CD4-positive, alpha-beta T cell treated with Interleukin-10 for 1 hour (primary cell): ENCODE data around the gene KIAA2012.
A peak's percentile ranks its signal among the peaks of the same experiment; 100 is the strongest.

Source experiments
- DNase-seq: peaks from one replicate; pipeline ENCODE4 v3.0.0-alpha.2; 2020

KIAA2012 gene

DNA sequence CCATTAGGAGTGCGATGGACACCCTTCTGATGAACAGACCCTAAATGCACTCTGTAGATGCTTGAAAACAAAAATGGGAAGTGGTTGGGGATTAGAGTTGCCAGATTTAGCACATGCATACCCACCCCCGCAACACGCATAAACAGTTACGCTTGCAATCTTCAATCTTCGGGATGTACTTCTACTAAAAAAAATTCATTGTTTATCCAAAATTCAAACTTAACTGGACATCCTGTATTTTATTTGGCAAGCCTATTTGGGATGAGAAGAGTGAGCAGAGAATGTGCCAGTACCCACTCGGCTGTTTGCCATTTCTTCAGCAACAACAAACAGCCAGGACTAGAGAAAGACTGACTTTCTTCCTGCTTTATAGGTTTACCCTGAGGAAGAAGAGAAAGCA, 18.4 kb downstream of the KIAA2012 start:
- DNase-seq = no peak

DNA sequence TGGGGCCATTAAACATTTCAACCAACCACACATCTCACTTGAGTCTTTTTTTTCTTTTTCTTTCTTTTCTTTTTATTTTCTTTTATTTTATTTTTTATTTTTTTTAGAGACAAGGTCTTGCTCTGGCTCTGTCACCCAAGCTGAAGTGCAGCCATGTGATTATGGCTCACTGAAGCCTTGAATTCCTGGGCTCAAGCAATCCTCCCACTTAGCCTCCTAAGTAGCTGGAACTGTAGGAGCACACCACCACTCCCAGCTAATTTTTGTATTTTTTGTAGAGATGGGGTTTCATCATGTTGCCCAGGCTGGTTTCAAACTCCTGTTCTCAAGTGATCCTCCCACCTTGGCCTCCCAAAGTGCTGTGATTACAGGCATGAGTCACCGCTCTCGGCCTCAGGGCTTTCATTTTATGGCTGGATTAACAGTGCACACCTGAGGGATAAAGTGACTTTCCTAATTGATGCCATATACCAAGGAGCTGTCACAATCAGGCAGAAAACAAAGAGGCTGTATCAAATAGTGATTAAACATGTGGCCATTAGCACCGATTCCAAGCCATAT, 21.5 kb downstream of the KIAA2012 start:
- DNase-seq = no peak

- DNase-seq = no peak
Measured at GRCh38 chr2:202095235-202095634, 22.2 kb downstream of the KIAA2012 start.

- no peak for DNase-seq
Measured at GRCh38 chr2:202096736-202097135, 23.7 kb downstream of the KIAA2012 start.

- no peak for DNase-seq
Measured at GRCh38 chr2:202098291-202098690, 25.2 kb downstream of the KIAA2012 start.

GRCh38 chr2:202099515-202099914, 26.5 kb downstream of the KIAA2012 start:
- DNase-seq = no peak

DNA sequence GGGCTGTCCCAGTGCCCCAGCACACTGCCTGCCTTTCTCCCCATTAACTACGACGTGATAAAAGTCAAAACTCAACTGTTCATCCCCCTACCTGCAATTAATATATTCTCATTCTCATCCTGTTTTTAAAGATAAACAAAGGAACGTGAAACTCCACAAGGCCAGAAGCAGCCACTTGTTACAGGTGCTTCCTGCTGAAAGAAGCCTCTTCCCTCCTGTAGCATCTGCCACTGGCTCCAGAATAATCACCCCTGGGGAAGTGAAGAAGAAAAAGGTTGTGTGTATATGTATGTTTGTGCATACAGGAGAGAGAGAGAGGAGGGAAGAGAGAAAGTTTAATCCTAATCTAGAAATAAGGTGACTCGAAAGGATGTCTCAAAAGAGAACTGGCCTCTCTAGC, 27.1 kb downstream of the KIAA2012 start:
- no peak for DNase-seq

DNA sequence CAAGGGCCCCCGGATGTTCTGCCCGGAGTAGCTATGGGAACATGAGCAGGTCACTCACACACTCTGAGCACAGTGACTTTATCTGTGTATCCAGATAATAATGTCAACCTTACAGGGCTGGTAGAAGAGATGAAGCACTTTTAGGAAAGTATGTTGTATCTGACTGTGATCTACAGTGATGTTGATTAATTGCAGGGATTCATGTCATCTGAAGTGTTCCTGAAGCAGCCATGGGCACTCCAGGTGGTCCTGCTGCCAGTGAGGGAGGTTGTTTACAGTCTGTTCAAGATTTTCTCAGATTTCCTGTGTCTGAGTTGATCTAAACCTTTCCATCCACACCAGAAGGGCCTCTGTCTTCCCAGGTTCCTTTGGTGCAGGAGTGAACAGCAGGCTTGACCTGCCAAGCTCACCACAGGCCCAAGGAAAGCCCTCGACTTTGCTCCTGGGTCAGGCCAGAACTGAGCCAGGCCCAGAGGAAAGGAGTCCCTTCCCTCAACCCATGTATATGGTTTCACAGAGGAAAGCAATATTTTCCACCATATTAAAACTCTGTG, 28.0 kb downstream of the KIAA2012 start:
- no peak for DNase-seq

- no peak for DNase-seq
Measured at GRCh38 chr2:202102425-202103000, 29.5 kb downstream of the KIAA2012 start.

GRCh38 chr2:202104286-202104870, 31.3 kb downstream of the KIAA2012 start:
- DNase-seq = peak; percentile 15

DNA sequence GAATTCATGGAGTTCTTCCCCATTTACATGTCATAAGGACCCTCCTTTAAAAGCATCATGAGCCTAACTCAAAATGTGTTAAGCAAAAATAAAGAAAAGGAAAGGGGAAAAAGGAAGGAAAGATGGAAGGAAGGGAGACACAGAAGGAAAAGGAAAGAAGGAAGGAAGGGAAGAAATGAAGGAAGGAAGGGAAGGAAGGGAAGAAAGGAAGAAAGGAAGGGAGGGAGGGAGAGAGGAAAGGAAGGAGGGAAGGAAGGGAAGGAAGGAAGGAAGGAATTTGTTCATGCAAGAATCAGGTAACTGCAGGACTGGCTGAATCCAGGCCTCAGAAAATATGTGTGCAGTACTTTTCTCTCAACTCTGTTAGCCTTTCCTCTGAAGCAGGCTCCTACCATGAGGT, 32.0 kb downstream of the KIAA2012 start:
- no peak for DNase-seq

DNA sequence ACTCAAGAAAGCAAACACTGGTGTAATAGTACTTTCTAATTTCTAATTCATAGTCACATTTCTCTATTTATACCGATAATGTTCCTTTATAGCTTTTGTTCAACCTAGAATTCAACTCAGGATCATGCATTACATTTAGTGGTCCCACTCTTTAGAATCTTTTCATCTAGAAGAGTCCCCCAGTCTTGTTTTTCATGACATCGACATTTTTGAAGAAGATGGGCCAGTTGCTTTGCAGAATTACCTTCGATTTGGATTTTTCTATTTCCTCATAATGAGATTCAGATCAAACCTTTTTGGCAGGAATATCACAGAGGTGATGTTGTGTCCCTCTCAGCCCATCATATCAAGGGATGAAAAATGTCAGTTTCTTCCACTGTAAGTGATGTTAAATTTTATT, 35.3 kb downstream of the KIAA2012 start:
- DNase-seq = no peak

- no peak for DNase-seq
Measured at GRCh38 chr2:202109139-202109736, 36.2 kb downstream of the KIAA2012 start.

DNA sequence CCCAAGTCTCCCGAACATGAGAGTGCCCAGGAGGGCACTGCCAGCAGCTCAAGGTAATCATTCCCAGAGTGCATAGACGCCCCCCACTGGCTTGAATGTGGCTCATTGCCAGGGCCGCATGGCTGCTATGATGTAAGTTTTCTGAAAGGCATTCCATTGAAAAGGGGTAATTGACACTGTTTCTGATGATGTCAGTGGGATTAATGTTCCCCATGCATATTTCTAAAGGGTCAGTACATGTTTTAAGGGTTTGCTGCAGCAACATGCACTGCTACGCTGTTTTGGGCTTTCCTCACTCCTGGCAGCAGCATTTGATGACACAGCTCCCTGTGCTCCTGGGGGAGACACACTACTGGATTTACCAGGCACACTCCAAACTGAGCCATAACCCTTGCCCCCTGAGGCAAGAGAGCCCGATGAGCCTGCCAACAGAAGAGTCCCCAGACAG, 36.7 kb downstream of the KIAA2012 start:
- DNase-seq = no peak

DNA sequence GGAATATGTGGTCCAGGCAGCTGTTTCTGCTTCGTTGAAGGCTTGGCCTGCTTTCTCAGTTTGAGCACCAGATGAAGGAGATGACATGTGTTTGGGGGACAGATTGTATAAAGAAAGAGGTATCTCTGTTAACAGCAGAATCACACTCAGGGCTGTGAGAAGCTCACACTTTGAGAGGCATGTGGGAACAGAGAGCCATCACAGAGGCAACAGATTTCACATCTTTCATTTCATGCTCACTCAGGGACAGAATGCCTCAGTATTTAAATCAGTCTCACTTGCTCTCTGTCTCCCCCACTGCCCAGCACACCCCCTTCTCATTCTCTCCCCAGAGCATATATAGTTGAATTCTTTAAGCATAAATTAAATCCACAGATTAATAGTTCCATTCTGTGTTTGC, 37.4 kb downstream of the KIAA2012 start:
- DNase-seq = no peak

DNA sequence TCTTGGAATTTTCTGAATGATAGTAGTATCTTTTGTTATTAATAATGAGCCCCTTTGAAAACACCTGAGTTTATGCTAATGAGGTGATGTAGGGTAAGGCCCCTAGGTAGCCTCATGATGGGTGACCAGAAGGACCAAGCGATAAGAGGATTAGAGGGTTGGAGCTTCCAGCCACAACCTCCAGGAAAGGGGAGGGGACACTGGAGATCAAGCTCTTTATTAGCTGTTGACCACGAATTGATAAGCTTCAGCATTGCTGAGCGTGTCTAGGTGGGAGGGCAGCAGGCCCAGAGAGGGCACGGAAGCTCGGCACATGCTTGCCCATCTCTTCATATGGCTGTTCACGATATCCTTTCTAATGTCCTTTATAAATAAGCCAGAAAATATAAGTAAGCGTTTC, 39.0 kb downstream of the KIAA2012 start:
- DNase-seq = no peak

DNA sequence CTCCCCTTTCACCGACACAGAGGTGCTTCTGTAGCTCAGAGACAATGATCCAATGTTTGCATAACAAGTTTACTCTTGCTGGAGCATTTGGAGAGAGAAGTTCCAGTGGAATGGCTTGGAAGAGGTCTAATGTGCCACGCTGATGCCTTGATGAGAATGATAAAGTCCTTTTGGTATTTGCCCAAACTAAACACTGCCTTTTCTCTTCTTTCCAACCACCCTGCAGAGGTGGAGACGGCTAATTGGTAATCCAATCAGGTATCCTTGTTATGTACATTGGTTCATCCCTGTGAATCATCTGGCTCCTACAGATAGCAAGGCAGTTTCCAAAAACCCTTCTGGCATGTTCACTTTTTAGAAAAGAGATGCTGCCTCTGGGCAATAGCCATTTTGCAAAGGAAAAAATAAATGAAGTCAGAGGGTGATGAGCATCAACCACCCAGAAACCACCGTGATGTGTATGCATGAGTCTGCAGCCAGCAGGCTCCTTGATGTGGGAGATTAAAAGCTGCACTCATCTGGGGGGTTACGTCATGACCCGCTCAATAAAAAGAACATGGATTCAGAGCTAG, 40.6 kb downstream of the KIAA2012 start:
- DNase-seq = no peak

GRCh38 chr2:202114291-202114690, 41.2 kb downstream of the KIAA2012 start:
- no peak for DNase-seq

- no peak for DNase-seq
Measured at GRCh38 chr2:202114795-202115194, 41.7 kb downstream of the KIAA2012 start.

DNA sequence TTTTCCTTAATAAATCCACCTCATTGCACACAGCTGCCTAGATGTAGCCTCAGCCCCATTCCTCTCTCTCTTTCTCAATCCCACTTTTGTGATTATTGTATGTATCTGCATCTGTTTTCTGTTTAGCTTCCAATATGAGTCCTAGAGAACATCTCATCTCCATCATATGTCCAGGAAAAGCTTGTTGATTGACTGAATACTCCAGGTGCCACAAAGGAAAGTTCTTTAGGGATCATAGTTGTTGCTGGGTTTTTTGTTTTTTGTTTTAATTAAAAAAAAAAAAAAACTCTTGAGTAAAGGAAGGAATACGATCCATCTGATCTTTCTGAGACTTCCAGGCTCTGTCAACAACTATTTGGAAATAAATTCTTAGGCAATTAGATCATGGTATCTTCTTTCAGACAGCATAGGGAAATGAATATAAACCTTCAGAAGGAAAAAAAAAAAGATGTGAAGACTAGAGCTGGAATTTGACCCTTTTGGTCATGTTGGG, 42.5 kb downstream of the KIAA2012 start:
- DNase-seq = no peak

DNA sequence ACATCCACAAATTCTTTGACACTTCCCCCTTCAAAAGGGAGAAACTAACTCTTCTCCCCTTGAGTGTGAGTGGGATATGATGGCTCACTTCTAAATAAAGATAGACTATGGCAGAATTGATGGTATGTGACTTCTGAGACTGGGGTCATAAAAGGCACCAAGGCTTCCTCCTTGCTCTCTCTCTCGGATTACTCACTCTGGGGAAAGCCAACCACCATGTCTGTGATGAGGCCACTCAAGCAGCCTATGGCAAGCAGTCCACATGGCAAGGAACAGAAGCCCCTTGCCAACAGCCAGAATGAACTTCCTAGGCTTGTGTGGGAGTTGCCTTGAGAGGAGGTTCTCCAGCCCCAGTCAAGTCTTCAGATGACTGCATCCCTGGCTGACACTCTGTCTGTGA, 43.6 kb downstream of the KIAA2012 start:
- no peak for DNase-seq

DNA sequence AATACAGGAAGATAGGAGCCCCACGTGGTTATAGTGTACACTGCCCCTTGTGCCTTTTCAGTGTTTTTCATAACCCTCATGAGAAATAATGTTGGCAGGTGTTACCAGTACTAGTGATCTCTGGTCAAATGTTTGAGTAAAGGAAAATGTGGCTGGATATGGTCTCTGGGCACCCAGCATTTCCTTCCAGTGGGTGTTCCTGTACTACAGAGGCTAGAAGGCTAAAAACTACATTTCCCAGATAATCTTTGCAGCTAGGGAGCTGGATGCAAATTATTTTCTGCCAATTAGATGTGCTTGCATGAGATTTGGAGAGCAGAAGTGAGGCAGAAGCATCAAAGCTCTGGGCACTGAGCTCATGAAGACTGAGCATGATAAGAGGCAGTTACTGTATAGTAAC, 45.1 kb downstream of the KIAA2012 start:
- no peak for DNase-seq

GRCh38 chr2:202120828-202121227, 47.8 kb downstream of the KIAA2012 start:
- no peak for DNase-seq
